ENCODE data around the gene CEBPZOS. TPM values are rescaled to one million over a fixed set of nuclear protein-coding genes. Genes with fewer than 3 reads are reported as not detected.
"Not testable (repeated sequence)": the region's sequence is repeated elsewhere in the genome, so short reads cannot be mapped to it uniquely, and the experiment has no call there.

The CEBPZOS gene
- total and polyA plus RNA-seq, 12 donors, result 27.3 to 190 (median 60.3) TPM

GRCh38 chr2:37223131-37223530 lies 26.8 kb downstream of the CEBPZOS start:
- H3K4me1 ChIP-seq, result peaks cover 0 to 30% (median 13%) of the 10 kb centered on the region in 9 donors
- DNase-seq (no peak), ATAC-seq (no peak)
- no peak overlapping the region for H3K4me3 ChIP-seq
- no peaks in the 10 kb centered on the region for H3K27me3 ChIP-seq
- no peaks in the 10 kb centered on the region for H3K9me3 ChIP-seq
- WGBS, 2 donors, result 76 to 90% methylated on average over 4 of the region's 4 CpGs
- H3K36me3 ChIP-seq, result peaks cover 0 to 81% (median 58%) of the 10 kb centered on the region in 9 donors
- no peak for TF ChIP-seq CTCF (IDR thresholded peaks at IDR 0.05)
- intact Hi-C loops (cut with DNase I), result no loop called here
- no peak overlapping the region for H3K27ac ChIP-seq

GRCh38 chr2:37224063-37224462 lies 27.8 kb downstream of the CEBPZOS start:
- WGBS, 2 donors, result 90 to 92% methylated on average over 1 of the region's 1 CpG
- no peak for ATAC-seq

GRCh38 chr2:37225129-37225528 lies 28.8 kb downstream of the CEBPZOS start:
- WGBS, 2 donors, result no CpG with 5 or more reads among the region's 2 CpGs
- H3K36me3 ChIP-seq, result peaks cover 0 to 69% (median 48%) of the 10 kb centered on the region in 9 donors

More at GRCh38 chr2:37224063-37224462, 27.8 kb downstream of the CEBPZOS start:
- no peak overlapping the region for H3K4me3 ChIP-seq
- DNase-seq, result no peak
- intact Hi-C loops (cut with DNase I), result no loop called here
- peaks cover 0 to 35% (median 14%) of the 10 kb centered on the region in 9 donors for H3K4me1 ChIP-seq
- peaks cover 0 to 79% (median 55%) of the 10 kb centered on the region in 9 donors for H3K36me3 ChIP-seq
- H3K27me3 ChIP-seq, result no peaks in the 10 kb centered on the region
- H3K27ac ChIP-seq, result no peak overlapping the region
- H3K9me3 ChIP-seq, result no peaks in the 10 kb centered on the region
- no peak for TF ChIP-seq CTCF (IDR thresholded peaks at IDR 0.05)

GRCh38 chr2:37226863-37227262 lies 30.6 kb downstream of the CEBPZOS start:
- DNase-seq (no peak), ATAC-seq (no peak)
- no peak overlapping the region for H3K4me3 ChIP-seq
- intact Hi-C loops (cut with DNase I), result no loop called here
- TF ChIP-seq CTCF (IDR thresholded peaks at IDR 0.05), result no peak
- peaks cover 0 to 52% (median 32%) of the 10 kb centered on the region in 9 donors for H3K4me1 ChIP-seq
- no peak overlapping the region for H3K27ac ChIP-seq
- no peaks in the 10 kb centered on the region for H3K9me3 ChIP-seq
- H3K36me3 ChIP-seq, result peaks cover 0 to 51% (median 31%) of the 10 kb centered on the region in 9 donors
- 94 to 95% methylated on average over 4 of the region's 4 CpGs for WGBS, 2 donors
- no peaks in the 10 kb centered on the region for H3K27me3 ChIP-seq

More at GRCh38 chr2:37225129-37225528, 28.8 kb downstream of the CEBPZOS start:
- DNase-seq; H3K27me3 ChIP-seq; ATAC-seq; intact Hi-C loops (cut with DNase I); H3K9me3 ChIP-seq; H3K27ac ChIP-seq; H3K4me3 ChIP-seq: not testable (repeated sequence)
- peaks cover 0 to 46% (median 25%) of the 10 kb centered on the region in 9 donors for H3K4me1 ChIP-seq

- H3K9me3 ChIP-seq, result no peaks in the 10 kb centered on the region
- intact Hi-C loops (cut with DNase I), result no loop called here
- H3K4me1 ChIP-seq, result peaks cover 7 to 64% (median 46%) of the 10 kb centered on the region in 9 donors
- H3K36me3 ChIP-seq, result peaks cover 0 to 32% (median 21%) of the 10 kb centered on the region in 9 donors
- no peak for TF ChIP-seq CTCF (IDR thresholded peaks at IDR 0.05)
- DNase-seq (no peak), ATAC-seq (no peak)
- WGBS, 2 donors, result 96 to 97% methylated on average over 3 of the region's 3 CpGs
- no peak overlapping the region for H3K27ac ChIP-seq
- no peak overlapping the region for H3K4me3 ChIP-seq
- H3K27me3 ChIP-seq, result no peaks in the 10 kb centered on the region
Observed at GRCh38 chr2:37228788-37229187, 32.5 kb downstream of the CEBPZOS start.

Measured in heart right ventricle (tissue), 16 donors.